HCT116 (cell line): ENCODE results near the gene REXO4. TPM values are rescaled to one million over a fixed set of nuclear protein-coding genes. Genes with fewer than 3 reads are reported as not detected.

Experiments
- ATAC-seq: fragments of 200-7000 bp; cut with Tn5 transposase; 2 replicates; pipeline ENCODE4 v1.9.1; 2020; ENCODE audit warnings: mild to moderate bottlenecking, moderate library complexity
- BruUV-seq: library from RNA; stranded (reverse); fragments of 400-500 nt; replicated peaks from 2 replicates; lab custom pipeline; 2021; lab: Mats Ljungman, UMichigan
- CTCF ChIA-PET: fragments of 300-600 bp; sonication (Branson Sonifier 250); formaldehyde crosslinking; loops from one replicate; lab custom pipeline; 2021; ENCODE audit warnings: antibody characterized with exemption; lab: Charles Lee
- POLR2A ChIA-PET: fragments of 300-600, 350-600 bp; sonication (Branson Sonifier 250); formaldehyde crosslinking; loops from one replicate; lab custom pipeline; 2021; ENCODE audit warnings: antibody characterized with exemption; lab: Charles Lee
- RAD21 ChIA-PET, 2 experiments: fragments of 300-600 bp; sonication (Branson Sonifier 250); formaldehyde crosslinking; loops; one replicate each; lab custom pipeline; 2023; ENCODE audit warnings: low total read pairs in 2 of 2; ENCODE audit not compliant: uncharacterized antibody in 2 of 2, unreplicated experiment in 2 of 2, low non-redundant PET in 1 of 2; lab: Charles Lee
- DNase-seq: peaks from one replicate; pipeline ENCODE4 v3.0.0-alpha.2; 2010; ENCODE audit warnings: low read depth, low spot score
- H2AFZ ChIP-seq: fragments of 200-600 bp; shearing (Covaris generic), sonication (generic); 2 replicates; pipeline ENCODE4 v1.6.1; 2017; ENCODE audit warnings: low read depth, mixed run types, mixed read lengths, antibody characterized with exemption, low read length; ENCODE audit not compliant: poor library complexity, severe bottlenecking
- H3K27ac ChIP-seq: 2 replicates; pipeline ENCODE4 v1.5.1; 2012; ENCODE audit warnings: low read depth, low read length
- H3K27me3 ChIP-seq: fragments of 200-600 bp; sonication (generic); 2 replicates; pipeline ENCODE4 v1.6.1; 2016; ENCODE audit warnings: mixed run types, low read length, mixed read lengths; ENCODE audit not compliant: insufficient read depth
- H3K36me3 ChIP-seq, 2 experiments: fragments of 200-500 bp in 1 of 2; fragments of 200-600 bp in 1 of 2; sonication (Bioruptor generic) in 1 of 2; sonication (generic) in 1 of 2; 2 replicates each; pipeline versions ENCODE4 v1.5.1 to v1.6.1; 2014 to 2016; ENCODE audit warnings: low read length in 2 of 2, inconsistent platforms in 1 of 2, mixed read lengths in 1 of 2, mixed run types in 1 of 2; ENCODE audit not compliant: insufficient read depth in 2 of 2, control insufficient read depth in 1 of 2
- H3K4me1 ChIP-seq, 2 experiments: fragments of 200-600 bp in 1 of 2; sonication (generic) in 1 of 2; 2 replicates each; pipeline versions ENCODE4 v1.5.1 to v1.6.1; 2012 to 2017; ENCODE audit warnings: low read length in 2 of 2, inconsistent platforms in 1 of 2, mild to moderate bottlenecking in 1 of 2, mixed read lengths in 1 of 2, mixed run types in 1 of 2, moderate library complexity in 1 of 2; ENCODE audit not compliant: insufficient read depth in 2 of 2, control insufficient read depth in 1 of 2
- H3K4me2 ChIP-seq: fragments of 200-600 bp; sonication (generic); 2 replicates; pipeline ENCODE4 v1.6.1; 2017; ENCODE audit warnings: mixed run types, low read length, mixed read lengths
- H3K4me3 ChIP-seq, 2 experiments: fragments of 200-600 bp in 1 of 2; sonication (generic) in 1 of 2; replicated peaks in 1 of 2; 2 replicates each; pipeline ENCODE4 v1.5.1; 2011 to 2016; ENCODE audit warnings: low read length in 2 of 2, control low read depth in 1 of 2, low read depth in 1 of 2, mild to moderate bottlenecking in 1 of 2, mixed read lengths in 1 of 2, mixed run types in 1 of 2
- H3K79me2 ChIP-seq: fragments of 200-600 bp; sonication (generic); 2 replicates; pipeline ENCODE4 v1.6.1; 2017; ENCODE audit warnings: mild to moderate bottlenecking, mixed run types, low read length, moderate library complexity, mixed read lengths; ENCODE audit not compliant: insufficient read depth
- H3K9ac ChIP-seq: fragments of 200-600 bp; sonication (generic); 2 replicates; pipeline ENCODE4 v1.6.1; 2016; ENCODE audit warnings: low read length, mixed read lengths
- H3K9me2 ChIP-seq: fragments of 200-600 bp; sonication (generic), shearing (Covaris generic); 2 replicates; pipeline ENCODE4 v1.6.1; 2017; ENCODE audit warnings: mixed run types, mild to moderate bottlenecking, moderate library complexity; ENCODE audit not compliant: insufficient read depth
- H3K9me3 ChIP-seq, 2 experiments: fragments of 200-500 bp in 1 of 2; fragments of 200-600 bp in 1 of 2; sonication (Bioruptor generic) in 1 of 2; sonication (generic) in 1 of 2; 2 replicates each; pipeline ENCODE4 v1.6.1; 2014 to 2017; ENCODE audit warnings: low read length in 2 of 2, mixed read lengths in 2 of 2, inconsistent platforms in 1 of 2, low read depth in 1 of 2, mild to moderate bottlenecking in 1 of 2, mixed run types in 1 of 2, moderate library complexity in 1 of 2; ENCODE audit not compliant: control insufficient read depth in 1 of 2, insufficient read depth in 1 of 2
- H4K20me1 ChIP-seq: fragments of 200-600 bp; sonication (generic), shearing (Covaris generic); 2 replicates; pipeline ENCODE4 v1.6.1; 2017; ENCODE audit warnings: mixed run types, mild to moderate bottlenecking, moderate library complexity; ENCODE audit not compliant: insufficient read depth
- ATF3 ChIP-seq: IDR thresholded peaks from 2 replicates; pipeline ENCODE4 v1.6.1; 2012
- CBX3 ChIP-seq: IDR thresholded peaks from 2 replicates; pipeline ENCODE4 v1.6.1; 2012; ENCODE audit warnings: low read depth
- CEBPB ChIP-seq: IDR thresholded peaks from 2 replicates; pipeline ENCODE4 v1.6.1; 2012; ENCODE audit warnings: low read depth
- CTCF ChIP-seq, 3 experiments: fragments of 200-600 bp in 1 of 3; sonication (generic) in 1 of 3; IDR thresholded peaks in 2 of 3; conservative IDR thresholded peaks in 1 of 3; 2 replicates each; pipeline ENCODE4 v1.5.1; 2012 to 2017; ENCODE audit warnings: low read depth in 2 of 3, low read length in 2 of 3, antibody characterized with exemption in 1 of 3, borderline replicate concordance in 1 of 3, control low read depth in 1 of 3, mild to moderate bottlenecking in 1 of 3, mixed read lengths in 1 of 3, mixed run types in 1 of 3, moderate library complexity in 1 of 3; ENCODE audit not compliant: insufficient read depth in 1 of 3
- ELF1 ChIP-seq: IDR thresholded peaks from 2 replicates; pipeline ENCODE4 v1.6.1; 2012; ENCODE audit warnings: low read depth, borderline replicate concordance
- EZH2 ChIP-seq: fragments of 200-600 bp; sonication (generic); IDR thresholded peaks from 2 replicates; pipeline ENCODE4 v1.6.1; 2017; ENCODE audit warnings: antibody characterized with exemption, mixed run types
- EZH2phosphoT487 ChIP-seq: fragments of 200-600 bp; IDR thresholded peaks from 2 replicates; pipeline ENCODE4 v1.6.1; 2018; ENCODE audit warnings: antibody characterized with exemption, borderline replicate concordance
- POLR2A ChIP-seq: IDR thresholded peaks from 2 replicates; pipeline ENCODE4 v1.7.0; 2011; ENCODE audit warnings: borderline replicate concordance; ENCODE audit not compliant: insufficient read depth, insufficient read length; ENCODE audit errors: extremely low read depth
- RAD21 ChIP-seq: IDR thresholded peaks from 2 replicates; pipeline ENCODE4 v1.6.1; 2012; ENCODE audit warnings: low read depth, mild to moderate bottlenecking
- REST ChIP-seq: IDR thresholded peaks from 2 replicates; pipeline ENCODE4 v1.6.1; 2012; ENCODE audit warnings: low read depth
- SIN3A ChIP-seq: IDR thresholded peaks from 2 replicates; pipeline ENCODE4 v1.6.1; 2012; ENCODE audit warnings: low read depth
- TCF7L2 ChIP-seq: IDR thresholded peaks from 2 replicates; pipeline ENCODE4 v1.7.0; 2011; ENCODE audit warnings: borderline replicate concordance, inconsistent platforms; ENCODE audit not compliant: insufficient read depth, insufficient read length; ENCODE audit errors: extremely low read depth
- YY1 ChIP-seq: IDR thresholded peaks from 2 replicates; pipeline ENCODE4 v1.6.1; 2011; ENCODE audit warnings: low read length, low read depth, moderate library complexity, mild to moderate bottlenecking; ENCODE audit not compliant: insufficient replicate concordance; ENCODE audit errors: extremely low read depth
- ZFX ChIP-seq: fragments of 450-650 bp; IDR thresholded peaks from 2 replicates; pipeline ENCODE4 v1.6.1; 2017
- ZNF274 ChIP-seq: fragments of 200-500 bp; sonication (Bioruptor generic); IDR thresholded peaks from 2 replicates; pipeline ENCODE4 v1.6.1; 2014; ENCODE audit warnings: mild to moderate bottlenecking, low read depth, low read length, inconsistent platforms
- intact Hi-C: fragments of 100-400 bp; cut with micrococcal nuclease; formaldehyde crosslinking; loops from 2 replicates; pipeline ENCODE4 v1.10.0; 2022
- total RNA-seq: library from RNA; stranded (reverse); gene quantifications from one replicate; pipeline ENCODE4 v1.2.1, GENCODE V29; 2021; ENCODE audit not compliant: unreplicated experiment
- TF ChIP-seq, protein P1 (sequence below): IDR thresholded peaks from 2 replicates; pipeline ENCODE4 v1.6.1; 2012
- TF ChIP-seq, protein P2 (sequence below): IDR thresholded peaks from 2 replicates; pipeline ENCODE4 v1.6.1; 2011; ENCODE audit warnings: mild to moderate bottlenecking, low read length, moderate library complexity; ENCODE audit not compliant: insufficient replicate concordance; ENCODE audit errors: extremely low read depth

Gene REXO4
- total RNA-seq, 1 experiment from 2014 or later: 24.6 TPM

DNA sequence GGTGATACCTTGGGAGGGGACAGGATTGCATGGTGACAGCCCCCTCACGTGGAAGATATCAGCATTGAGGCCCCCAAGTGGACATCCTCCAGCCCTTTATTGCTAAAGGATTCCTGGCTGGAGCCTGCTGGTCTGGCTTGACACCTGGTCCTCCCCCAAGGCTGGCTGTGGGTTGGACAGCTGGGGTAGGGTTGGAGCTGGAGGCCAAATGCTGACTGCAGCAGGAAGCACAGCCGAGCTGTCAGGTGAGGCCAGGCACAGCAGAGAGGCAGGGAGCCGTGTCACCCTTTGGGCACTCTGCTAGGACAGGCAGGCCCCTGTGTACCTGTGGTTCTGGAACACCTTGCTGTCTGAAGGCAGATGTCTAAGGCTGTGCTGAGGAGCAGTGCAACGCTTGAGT, 44.2 kb upstream of the REXO4 start:
- Histone ChIP-seq H3K4me1 (peaks cover 16 to 17% of the 10 kb centered on the region in 2 experiments), H3K79me2 (no peaks in the 10 kb centered on the region), H3K4me3 (no peak overlapping the region), H3K36me3 (no peaks in the 10 kb centered on the region), H3K4me2 (no peak overlapping the region), H3K27me3 (no peaks in the 10 kb centered on the region), H3K9ac (no peak overlapping the region), H4K20me1 (no peaks in the 10 kb centered on the region), H2AFZ (no peak overlapping the region), H3K27ac (no peak overlapping the region), H3K9me2 (no peaks in the 10 kb centered on the region), H3K9me3 (no peaks in the 10 kb centered on the region)
- no peak for DNase-seq
- intact Hi-C loops: loop anchor here (5.0 kb wide), 1 partner anchor 45 kb away; the partner anchor contains the start of gene REXO4
- no TSS peak for BruUV-seq
- POLR2A ChIA-PET: no interaction called here
- TF ChIP-seq CBX3: no peak
- TF ChIP-seq ELF1: no peak
- no peak for TF ChIP-seq ZFX
- TF ChIP-seq CEBPB: no peak
- TF ChIP-seq SIN3A: no peak
- TF ChIP-seq CTCF (IDR thresholded peaks at IDR 0.05 in 2 of 3, conservative IDR thresholded peaks at IDR 0.05 in 1 of 3; ENCODE audit: borderline replicate concordance in 1 of 3, insufficient read depth in 1 of 3, low read depth in 2 of 3, low read length in 2 of 3): no peak
- no peak for TF ChIP-seq EZH2phosphoT487
- TF ChIP-seq ATF3: no peak
- TF ChIP-seq, protein P1, sequence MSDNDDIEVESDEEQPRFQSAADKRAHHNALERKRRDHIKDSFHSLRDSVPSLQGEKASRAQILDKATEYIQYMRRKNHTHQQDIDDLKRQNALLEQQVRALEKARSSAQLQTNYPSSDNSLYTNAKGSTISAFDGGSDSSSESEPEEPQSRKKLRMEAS: no peak
- TF ChIP-seq YY1: no peak
- no peak for TF ChIP-seq REST
- TF ChIP-seq, protein P2, sequence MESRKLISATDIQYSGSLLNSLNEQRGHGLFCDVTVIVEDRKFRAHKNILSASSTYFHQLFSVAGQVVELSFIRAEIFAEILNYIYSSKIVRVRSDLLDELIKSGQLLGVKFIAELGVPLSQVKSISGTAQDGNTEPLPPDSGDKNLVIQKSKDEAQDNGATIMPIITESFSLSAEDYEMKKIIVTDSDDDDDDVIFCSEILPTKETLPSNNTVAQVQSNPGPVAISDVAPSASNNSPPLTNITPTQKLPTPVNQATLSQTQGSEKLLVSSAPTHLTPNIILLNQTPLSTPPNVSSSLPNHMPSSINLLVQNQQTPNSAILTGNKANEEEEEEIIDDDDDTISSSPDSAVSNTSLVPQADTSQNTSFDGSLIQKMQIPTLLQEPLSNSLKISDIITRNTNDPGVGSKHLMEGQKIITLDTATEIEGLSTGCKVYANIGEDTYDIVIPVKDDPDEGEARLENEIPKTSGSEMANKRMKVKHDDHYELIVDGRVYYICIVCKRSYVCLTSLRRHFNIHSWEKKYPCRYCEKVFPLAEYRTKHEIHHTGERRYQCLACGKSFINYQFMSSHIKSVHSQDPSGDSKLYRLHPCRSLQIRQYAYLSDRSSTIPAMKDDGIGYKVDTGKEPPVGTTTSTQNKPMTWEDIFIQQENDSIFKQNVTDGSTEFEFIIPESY: no peak
- no peak for TF ChIP-seq TCF7L2
- TF ChIP-seq RAD21: no peak
- TF ChIP-seq ZNF274: no peak
- TF ChIP-seq POLR2A: no peak
- TF ChIP-seq EZH2: no peak
- CTCF ChIA-PET: no interaction called here
- RAD21 ChIA-PET: no interaction called here
- ATAC-seq: no peak
